Loucy (cell line): Measurements from ENCODE around the gene ARHGAP27.
"Not testable (repeated sequence)": the region's sequence is repeated elsewhere in the genome, so short reads cannot be mapped to it uniquely, and the experiment has no call there.

Experiments
- H2AFZ ChIP-seq: fragments of 200-600 bp; sonication (generic); 2 replicates; pipeline ENCODE4 v1.6.0; 2016; ENCODE audit warnings: antibody characterized with exemption, mild to moderate bottlenecking, low read length, moderate library complexity
- H3F3A ChIP-seq: fragments of 200-600 bp; 2 replicates; pipeline ENCODE4 v1.6.0; 2016; ENCODE audit warnings: antibody characterized with exemption, low read depth, mild to moderate bottlenecking
- H3K27me3 ChIP-seq: fragments of 200-600 bp; sonication (generic); 2 replicates; pipeline ENCODE4 v1.6.1; 2014; ENCODE audit warnings: low read length, mild to moderate bottlenecking; ENCODE audit not compliant: insufficient read depth, poor library complexity, severe bottlenecking
- H3K36me3 ChIP-seq: fragments of 200-600 bp; sonication (generic); 2 replicates; pipeline ENCODE4 v1.6.1; 2016; ENCODE audit warnings: low read length; ENCODE audit not compliant: insufficient read depth
- H3K4me1 ChIP-seq: fragments of 200-600 bp; sonication (generic); 2 replicates; pipeline ENCODE4 v1.5.1; 2014; ENCODE audit warnings: low read length, mild to moderate bottlenecking; ENCODE audit not compliant: insufficient read depth, poor library complexity, severe bottlenecking
- H3K4me2 ChIP-seq: fragments of 200-600 bp; sonication (generic); 2 replicates; pipeline ENCODE4 v1.6.0; 2014; ENCODE audit warnings: antibody characterized with exemption, low read length, low read depth, mild to moderate bottlenecking; ENCODE audit not compliant: poor library complexity, severe bottlenecking
- H3K4me3 ChIP-seq: fragments of 200-600 bp; sonication (generic); 2 replicates; pipeline ENCODE4 v1.5.1; 2014; ENCODE audit warnings: low read length, mild to moderate bottlenecking, mixed read lengths; ENCODE audit not compliant: poor library complexity, severe bottlenecking
- H3K79me2 ChIP-seq: fragments of 200-600 bp; sonication (generic); 2 replicates; pipeline ENCODE4 v1.6.1; 2014; ENCODE audit warnings: low read length; ENCODE audit not compliant: insufficient read depth
- H3K9ac ChIP-seq: fragments of 200-600 bp; sonication (generic); 2 replicates; pipeline ENCODE4 v1.6.0; 2014; ENCODE audit warnings: mild to moderate bottlenecking, low read depth, low read length, moderate library complexity; ENCODE audit not compliant: poor library complexity, severe bottlenecking
- H3K9me2 ChIP-seq: fragments of 200-600 bp; sonication (generic); replicated peaks from 2 replicates; pipeline ENCODE4 v1.6.1; 2016; ENCODE audit warnings: low read depth, low read length, mixed read lengths
- H3K9me3 ChIP-seq: fragments of 200-600 bp; sonication (generic); 2 replicates; pipeline ENCODE4 v1.6.1; 2014; ENCODE audit warnings: mild to moderate bottlenecking, antibody characterized with exemption, low read length, low read depth; ENCODE audit not compliant: insufficient read depth
- H4K20me1 ChIP-seq: fragments of 200-600 bp; sonication (generic); 2 replicates; pipeline ENCODE4 v1.6.0; 2014; ENCODE audit warnings: antibody characterized with exemption, low read length, mild to moderate bottlenecking; ENCODE audit not compliant: insufficient read depth, poor library complexity, severe bottlenecking

Gene ARHGAP27

DNA sequence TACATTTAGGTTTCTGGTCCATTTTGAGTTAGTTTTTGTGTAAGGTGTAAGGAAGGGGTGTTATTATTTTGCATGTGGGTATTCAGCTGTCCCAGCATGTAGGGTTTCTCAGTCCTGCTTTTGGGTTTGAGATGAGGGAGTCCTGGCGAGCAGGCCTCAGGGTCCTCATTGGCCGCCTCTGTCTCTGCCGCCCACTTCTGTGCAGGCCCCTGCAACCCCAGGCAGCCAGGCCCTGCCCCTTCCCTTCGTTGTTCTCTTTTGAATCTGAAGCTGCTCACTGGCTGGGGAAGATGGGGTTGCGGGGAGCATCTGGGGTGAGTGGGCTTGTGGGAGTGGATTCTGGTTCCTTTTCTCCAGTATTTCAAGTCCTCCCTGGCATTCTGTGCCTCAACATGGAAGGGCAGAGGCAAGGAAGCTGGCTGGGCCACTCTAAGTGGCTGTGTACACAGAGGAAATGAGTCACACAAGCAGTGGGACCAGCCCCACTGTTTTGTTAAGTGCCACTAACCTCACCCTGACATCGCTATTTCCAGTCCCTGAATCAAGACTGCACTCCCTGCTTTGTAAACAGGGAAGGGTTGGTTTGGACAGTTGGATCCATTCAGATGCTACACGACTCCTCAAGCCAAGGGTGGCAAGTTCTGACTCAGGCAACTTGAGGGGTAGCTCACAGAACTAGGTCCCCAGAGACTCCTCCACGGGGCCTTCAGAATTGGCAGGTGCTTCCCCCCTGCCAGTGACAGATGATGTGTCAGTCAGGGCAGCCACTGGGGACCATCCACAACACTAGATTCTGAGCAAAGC is 29.1 kb upstream of the ARHGAP27 start:
- H3K79me2 ChIP-seq, H2AFZ ChIP-seq, H3K27me3 ChIP-seq, H4K20me1 ChIP-seq, H3K4me1 ChIP-seq, H3K9ac ChIP-seq, H3F3A ChIP-seq, H3K4me3 ChIP-seq, H3K9me3 ChIP-seq, H3K36me3 ChIP-seq, H3K9me2 ChIP-seq: not testable (repeated sequence)
- peak overlapping the region; percentile 41 for H3K4me2 ChIP-seq

DNA sequence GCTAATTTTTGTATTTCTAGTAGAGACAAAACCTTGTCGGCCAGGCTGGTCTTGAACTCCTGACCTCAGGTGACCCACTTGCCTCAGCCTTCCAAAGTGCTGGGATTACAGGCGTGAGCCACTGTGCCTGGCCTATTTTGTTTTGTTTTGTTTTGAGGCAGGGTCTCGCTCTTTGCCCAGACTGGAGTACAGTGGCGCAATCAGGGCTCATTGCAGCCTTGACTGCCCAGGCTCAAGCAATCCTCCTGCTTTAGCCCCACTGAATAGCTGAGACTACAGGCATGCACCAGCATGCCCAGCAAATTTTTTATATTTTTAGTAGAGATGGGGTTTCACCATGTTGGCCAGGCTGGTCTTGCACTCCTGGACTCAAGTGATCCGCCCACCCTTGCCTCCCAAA is 27.8 kb upstream of the ARHGAP27 start:
- not testable (repeated sequence) for H3K4me2 ChIP-seq, H3K9me2 ChIP-seq, H3K36me3 ChIP-seq, H2AFZ ChIP-seq, H4K20me1 ChIP-seq, H3K4me1 ChIP-seq, H3F3A ChIP-seq, H3K9me3 ChIP-seq, H3K4me3 ChIP-seq, H3K9ac ChIP-seq, H3K79me2 ChIP-seq, H3K27me3 ChIP-seq

DNA sequence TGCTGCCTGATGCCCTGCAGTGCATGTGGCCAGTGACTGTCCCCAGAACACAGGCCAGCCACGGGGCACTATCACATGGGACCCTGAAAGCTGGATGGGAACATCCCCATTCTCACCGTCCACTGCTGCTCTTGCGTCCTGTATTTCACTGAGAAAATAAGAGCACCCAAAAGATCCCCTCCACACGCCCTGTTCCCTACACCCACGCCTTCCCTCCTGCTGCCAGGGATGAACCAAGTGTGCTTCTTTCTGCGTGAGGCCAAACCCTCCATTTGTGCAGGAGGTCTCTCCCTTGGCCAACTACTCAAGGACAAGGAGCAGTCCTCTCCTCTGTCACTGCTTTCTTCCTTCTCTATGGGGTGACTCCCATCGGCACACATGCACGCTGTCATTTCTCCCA is 21.7 kb upstream of the ARHGAP27 start:
- not testable (repeated sequence) for H3K4me2 ChIP-seq, H3K36me3 ChIP-seq, H3K4me3 ChIP-seq, H3K9me3 ChIP-seq, H3K79me2 ChIP-seq, H3K27me3 ChIP-seq, H2AFZ ChIP-seq, H3K9me2 ChIP-seq, H3K4me1 ChIP-seq, H3K9ac ChIP-seq, H3F3A ChIP-seq, H4K20me1 ChIP-seq

DNA sequence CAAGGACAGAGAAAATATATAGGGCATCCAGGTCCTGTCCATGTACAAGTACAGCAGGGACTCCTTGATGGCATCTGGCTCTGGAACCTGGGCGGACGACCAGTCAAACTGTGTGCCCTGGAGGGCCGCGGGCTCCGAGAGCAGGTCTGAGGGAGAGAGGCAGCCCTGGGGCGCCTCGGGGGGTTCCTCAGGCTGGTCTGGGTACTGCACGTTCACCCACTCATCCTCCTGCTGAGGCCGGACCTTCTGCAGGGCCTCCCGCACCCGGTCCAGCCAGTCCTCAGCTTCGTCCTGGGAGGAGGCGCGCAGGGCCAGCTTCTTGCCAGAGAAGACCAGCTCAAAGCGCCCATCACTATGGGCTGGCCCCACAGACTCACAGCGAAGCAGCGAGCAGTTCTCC is 21.1 kb upstream of the ARHGAP27 start:
- not testable (repeated sequence) for H3K9ac ChIP-seq, H3K36me3 ChIP-seq, H3K9me2 ChIP-seq, H3K4me2 ChIP-seq, H2AFZ ChIP-seq, H3K4me3 ChIP-seq, H3K9me3 ChIP-seq, H3K79me2 ChIP-seq, H3F3A ChIP-seq, H3K27me3 ChIP-seq, H4K20me1 ChIP-seq, H3K4me1 ChIP-seq

DNA sequence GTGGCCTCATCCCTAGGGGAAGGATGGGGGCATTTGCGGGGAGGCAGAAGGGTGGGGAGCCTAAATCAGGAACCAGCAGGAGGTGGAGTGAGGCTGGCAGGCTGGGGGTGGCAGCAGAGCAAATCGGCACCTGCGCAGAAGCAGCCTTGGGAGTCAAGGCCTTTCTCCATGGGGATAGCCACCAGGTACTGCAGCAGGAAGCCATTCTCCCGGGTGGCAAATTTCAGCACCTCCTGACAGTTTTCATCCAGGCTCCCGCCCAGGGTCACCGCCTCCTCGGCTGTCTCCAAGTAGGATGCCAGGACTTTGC is 20.5 kb upstream of the ARHGAP27 start:
- not testable (repeated sequence) for H3F3A ChIP-seq

DNA sequence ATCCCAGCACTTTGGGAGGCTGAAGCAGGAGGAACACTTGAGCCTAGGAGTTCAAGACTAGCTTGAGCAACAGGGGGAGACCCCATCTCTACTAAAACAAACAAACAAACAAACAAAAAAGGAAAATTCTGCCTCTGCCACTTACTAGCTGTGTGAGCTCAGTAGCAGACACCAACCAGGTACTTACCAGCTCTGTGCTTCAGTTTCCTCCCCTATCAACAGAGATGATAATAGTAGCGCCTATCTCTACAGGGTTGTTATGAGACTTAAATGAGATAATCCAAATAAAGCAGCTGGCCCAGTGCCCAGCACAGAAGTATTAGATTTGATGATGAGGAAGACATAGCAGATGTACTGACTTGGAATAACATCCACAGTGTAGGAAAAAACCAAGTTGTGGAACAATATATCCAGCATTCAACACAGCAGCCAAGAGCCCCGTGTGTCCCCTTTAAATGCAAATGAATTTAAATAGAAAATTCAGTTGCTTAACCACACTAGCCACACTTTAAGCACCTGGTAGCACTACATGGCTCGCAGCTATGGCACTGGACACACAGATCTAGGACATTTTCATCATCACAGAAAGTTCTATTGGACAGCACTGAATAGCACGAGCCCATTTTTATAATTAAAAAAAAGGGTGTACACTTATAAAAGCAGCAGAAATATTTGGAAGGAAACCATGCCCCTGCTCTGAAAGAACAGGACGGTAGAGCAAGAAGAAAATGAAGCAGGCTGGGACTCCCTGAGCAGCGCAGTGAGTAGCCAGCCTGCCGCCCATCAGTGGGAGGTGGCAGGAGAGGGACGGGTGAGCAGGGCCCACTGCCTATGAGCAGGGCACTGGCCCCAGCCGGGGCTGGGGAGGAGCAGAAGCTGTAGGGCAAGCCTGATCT is 19.9 kb upstream of the ARHGAP27 start:
- Histone ChIP-seq H3K4me3 (peak overlapping the region; percentile 48), H3K4me2 (peak overlapping the region; percentile 51)
- not testable (repeated sequence) for H3K4me1 ChIP-seq

More for the DNA sequence above, 20.5 kb upstream of the ARHGAP27 start:
- H3K9me2 ChIP-seq, H3K36me3 ChIP-seq, H3K9me3 ChIP-seq, H3K79me2 ChIP-seq, H4K20me1 ChIP-seq, H2AFZ ChIP-seq, H3K4me1 ChIP-seq, H3K27me3 ChIP-seq: not testable (repeated sequence)
- Histone ChIP-seq H3K4me2 (peak overlapping the region; percentile 51), H3K4me3 (peak overlapping the region; percentile 48), H3K9ac (peak overlapping the region; percentile 58)

DNA sequence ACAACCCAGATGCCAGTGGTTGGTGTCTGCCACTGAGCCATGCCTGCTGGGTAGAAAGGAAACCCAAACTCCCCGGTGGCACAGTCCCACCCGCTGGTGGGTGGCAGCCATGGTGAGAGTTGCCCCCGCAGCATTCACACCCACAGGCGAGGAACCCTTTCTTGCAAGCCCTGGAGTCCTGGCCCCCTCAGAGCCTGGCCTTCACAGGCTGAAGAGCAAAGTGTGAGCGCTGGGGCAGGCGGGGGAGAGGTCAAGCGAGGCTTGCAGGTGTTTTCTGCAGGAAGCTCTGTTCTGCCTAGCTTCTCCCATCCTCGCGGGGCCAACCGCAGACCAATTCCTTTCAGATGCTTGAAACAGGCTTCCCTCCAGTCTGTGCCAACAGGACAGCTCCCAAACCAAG is 19.0 kb upstream of the ARHGAP27 start:
- H3K9ac ChIP-seq, H3K4me3 ChIP-seq, H3F3A ChIP-seq, H3K79me2 ChIP-seq, H3K9me2 ChIP-seq, H4K20me1 ChIP-seq, H3K4me2 ChIP-seq, H2AFZ ChIP-seq, H3K36me3 ChIP-seq, H3K9me3 ChIP-seq, H3K27me3 ChIP-seq, H3K4me1 ChIP-seq: not testable (repeated sequence)

More for the DNA sequence above, 19.9 kb upstream of the ARHGAP27 start:
- H3K9me3 ChIP-seq, H3K36me3 ChIP-seq, H3F3A ChIP-seq, H2AFZ ChIP-seq, H3K27me3 ChIP-seq, H4K20me1 ChIP-seq, H3K79me2 ChIP-seq, H3K9me2 ChIP-seq: not testable (repeated sequence)
- H3K9ac ChIP-seq, result peak overlapping the region; percentile 58
